CD4-positive, alpha-beta memory T cell (primary cell): Measurements from ENCODE around the gene CACNA1D. TPM values are rescaled to one million over a fixed set of nuclear protein-coding genes. Genes with fewer than 3 reads are reported as not detected.

ENCODE experiments used
- CTCF ChIA-PET: fragments of 350-600 bp; sonication (Branson Sonifier 250); formaldehyde crosslinking; loops from one replicate; lab custom pipeline; 2021; ENCODE audit warnings: inconsistent platforms; ENCODE audit not compliant: partially characterized antibody; lab: Charles Lee
- POLR2A ChIA-PET: fragments of 350-600 bp; sonication (Branson Sonifier 250); formaldehyde crosslinking; loops from one replicate; lab custom pipeline; 2021; ENCODE audit not compliant: partially characterized antibody; lab: Charles Lee
- DNase-seq, 5 donors: peaks; one replicate each; pipeline versions ENCODE4 v3.0.0 to v3.0.0-alpha.2; 2020 to 2022; ENCODE audit warnings: mixed read lengths in 1 of 5
- H3K27ac ChIP-seq: one replicate; pipeline ENCODE4 v1.7.0; 2013; ENCODE audit warnings: low read depth, low read length
- H3K27me3 ChIP-seq: 2 replicates; pipeline ENCODE4 v1.7.0; 2013; ENCODE audit warnings: mild to moderate bottlenecking, low read length, moderate library complexity; ENCODE audit not compliant: insufficient read depth
- H3K36me3 ChIP-seq: 2 replicates; pipeline ENCODE4 v1.7.0; 2013; ENCODE audit warnings: mild to moderate bottlenecking, low read length, moderate library complexity; ENCODE audit not compliant: insufficient read depth
- H3K4me1 ChIP-seq: 2 replicates; pipeline ENCODE4 v1.7.0; 2013; ENCODE audit warnings: mild to moderate bottlenecking, low read length, moderate library complexity; ENCODE audit not compliant: insufficient read depth
- H3K4me3 ChIP-seq, 2 donors: one replicate each; pipeline ENCODE4 v1.7.0; 2013; ENCODE audit warnings: low read length in 2 of 2, mild to moderate bottlenecking in 1 of 2
- H3K9me3 ChIP-seq, 2 donors: one replicate each; pipeline ENCODE4 v1.7.0; 2013; ENCODE audit warnings: low read length in 2 of 2, control low read depth in 1 of 2; ENCODE audit not compliant: control insufficient read depth in 1 of 2
- H3K27ac Mint-ChIP-seq, 7 donors: one replicate each; pipeline ENCODE4 v1.8.0; 2020 to 2021; ENCODE audit warnings: mixed read lengths in 7 of 7, mild to moderate bottlenecking in 6 of 7, inconsistent platforms in 3 of 7, moderate library complexity in 3 of 7
- H3K27me3 Mint-ChIP-seq, 2 donors: one replicate each; pipeline ENCODE4 v1.8.0; 2020 to 2021; ENCODE audit warnings: mixed read lengths in 2 of 2
- H3K36me3 Mint-ChIP-seq, 2 donors: one replicate each; pipeline ENCODE4 v1.8.0; 2020 to 2021; ENCODE audit warnings: mixed read lengths in 2 of 2, inconsistent platforms in 1 of 2, mild to moderate bottlenecking in 1 of 2
- H3K4me1 Mint-ChIP-seq, 4 donors: one replicate each; pipeline ENCODE4 v1.8.0; 2020 to 2021; ENCODE audit warnings: mixed read lengths in 4 of 4, mild to moderate bottlenecking in 1 of 4
- H3K4me3 Mint-ChIP-seq, 8 donors: one replicate each; pipeline ENCODE4 v1.8.0; 2020 to 2021; ENCODE audit warnings: mixed read lengths in 8 of 8, mild to moderate bottlenecking in 7 of 8, moderate library complexity in 6 of 8, inconsistent platforms in 3 of 8
- H3K9me3 Mint-ChIP-seq, 8 donors: one replicate each; pipeline ENCODE4 v1.8.0; 2020 to 2021; ENCODE audit warnings: mixed read lengths in 8 of 8, mild to moderate bottlenecking in 5 of 8, inconsistent platforms in 3 of 8, moderate library complexity in 1 of 8
- intact Hi-C: fragments of 100-400 bp; cut with micrococcal nuclease; formaldehyde crosslinking; loops from one replicate; pipeline ENCODE4 v1.15.1; 2023
- polyA plus RNA-seq, 2 donors: library from polyadenylated mRNA; unstranded; fragments of 300-500 nt; fragmentation: Illumina TruSeq; gene quantifications; one replicate each; pipeline ENCODE4 v1.2.3, GENCODE V29; 2021
- total RNA-seq, 2 experiments: library from RNA; stranded (reverse); gene quantifications; one replicate each; pipeline ENCODE4 v1.2.3, GENCODE V29; 2021

Gene CACNA1D
- total and polyA plus RNA-seq, 4 experiments from 2014 or later: 0.06 TPM; not detected in 3

DNA sequence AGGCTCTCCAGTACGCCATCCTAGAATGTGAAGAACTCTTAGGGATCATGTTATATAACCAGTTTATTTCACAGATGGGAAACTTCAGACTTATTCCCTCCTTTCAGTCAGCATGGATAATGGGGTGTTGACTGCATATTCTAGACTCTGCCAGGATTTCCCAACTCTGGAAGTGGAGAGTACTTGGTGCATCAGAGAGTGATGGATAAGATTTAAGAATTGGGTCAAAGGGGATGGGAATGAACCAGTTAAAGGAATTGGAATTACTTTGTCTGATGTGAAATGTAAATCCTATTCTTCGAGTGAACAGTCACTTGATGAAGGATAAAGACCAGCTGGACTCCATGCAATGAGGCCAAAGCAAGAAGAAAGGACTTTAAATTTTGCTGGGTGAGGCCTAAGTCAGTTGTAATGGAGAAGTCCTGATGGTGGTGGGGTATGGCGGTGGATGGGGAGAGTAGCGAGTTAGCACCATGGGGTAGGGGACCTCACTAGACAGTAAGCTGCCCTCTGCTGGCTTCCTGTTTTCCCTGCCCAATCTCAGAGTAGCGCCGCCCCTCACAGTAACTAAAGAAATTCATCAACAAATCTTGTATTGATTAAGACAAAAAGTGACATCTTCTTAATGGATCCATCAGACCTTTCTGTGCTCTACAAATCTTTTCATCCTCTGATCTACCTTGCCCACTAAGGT is 7.3 kb upstream of the CACNA1D start:
- no peak for DNase-seq
- Histone ChIP-seq H3K27me3 (peaks cover 6% of the 10 kb centered on the region), H3K4me3 (no peak overlapping the region), H3K9me3 (no peaks in the 10 kb centered on the region), H3K27ac (no peak overlapping the region), H3K36me3 (no peaks in the 10 kb centered on the region), H3K4me1 (no peaks in the 10 kb centered on the region)
- ChIA-PET POLR2A (no interaction called here), CTCF (no interaction called here)
- H3K27ac Mint-ChIP-seq: no peak overlapping the region
- peaks cover 0 to 3% (median 1%) of the 10 kb centered on the region in 4 donors for H3K4me1 Mint-ChIP-seq
- H3K9me3 Mint-ChIP-seq: peaks cover 0 to 2% (median 0%) of the 10 kb centered on the region in 8 donors
- intact Hi-C loops: no loop called here
- H3K4me3 Mint-ChIP-seq: no peak overlapping the region
- H3K27me3 Mint-ChIP-seq: peaks cover 17 to 25% of the 10 kb centered on the region in 2 donors
- H3K36me3 Mint-ChIP-seq: no peaks in the 10 kb centered on the region

DNA sequence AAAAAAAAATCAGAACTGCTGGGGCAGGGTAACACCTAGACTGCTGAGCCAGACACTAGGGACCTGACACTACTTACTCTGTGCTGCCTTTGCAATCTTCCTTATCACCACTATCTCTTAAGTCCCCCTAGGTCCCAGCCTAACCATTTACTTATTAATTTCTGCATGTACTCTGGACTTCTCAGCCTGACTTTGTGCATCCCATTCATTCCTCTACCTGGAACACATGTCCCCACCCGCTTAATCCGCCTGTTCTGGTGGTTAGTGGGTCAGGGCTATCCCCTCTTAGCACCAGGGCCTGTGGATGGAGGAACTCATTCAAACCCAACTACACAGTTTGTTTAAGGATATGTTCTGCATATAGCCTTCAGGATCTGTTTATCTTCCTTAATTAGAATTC is 5.0 kb upstream of the CACNA1D start:
- peaks cover 6% of the 10 kb centered on the region for H3K27me3 ChIP-seq
- H3K36me3 ChIP-seq: no peaks in the 10 kb centered on the region
- ChIA-PET POLR2A (no interaction called here), CTCF (no interaction called here)
- no peaks in the 10 kb centered on the region for H3K9me3 ChIP-seq
- peaks cover 0 to 2% (median 0%) of the 10 kb centered on the region in 8 donors for H3K9me3 Mint-ChIP-seq
- H3K27ac Mint-ChIP-seq: no peak overlapping the region
- H3K36me3 Mint-ChIP-seq: no peaks in the 10 kb centered on the region
- DNase-seq: no peak
- no peak overlapping the region for H3K27ac ChIP-seq
- no peak overlapping the region for H3K4me3 Mint-ChIP-seq
- H3K4me3 ChIP-seq: no peak overlapping the region
- intact Hi-C loops: no loop called here
- peaks cover 26 to 36% of the 10 kb centered on the region in 2 donors for H3K27me3 Mint-ChIP-seq
- H3K4me1 ChIP-seq: peaks cover 6% of the 10 kb centered on the region
- peaks cover 4 to 9% (median 5%) of the 10 kb centered on the region in 4 donors for H3K4me1 Mint-ChIP-seq

DNA sequence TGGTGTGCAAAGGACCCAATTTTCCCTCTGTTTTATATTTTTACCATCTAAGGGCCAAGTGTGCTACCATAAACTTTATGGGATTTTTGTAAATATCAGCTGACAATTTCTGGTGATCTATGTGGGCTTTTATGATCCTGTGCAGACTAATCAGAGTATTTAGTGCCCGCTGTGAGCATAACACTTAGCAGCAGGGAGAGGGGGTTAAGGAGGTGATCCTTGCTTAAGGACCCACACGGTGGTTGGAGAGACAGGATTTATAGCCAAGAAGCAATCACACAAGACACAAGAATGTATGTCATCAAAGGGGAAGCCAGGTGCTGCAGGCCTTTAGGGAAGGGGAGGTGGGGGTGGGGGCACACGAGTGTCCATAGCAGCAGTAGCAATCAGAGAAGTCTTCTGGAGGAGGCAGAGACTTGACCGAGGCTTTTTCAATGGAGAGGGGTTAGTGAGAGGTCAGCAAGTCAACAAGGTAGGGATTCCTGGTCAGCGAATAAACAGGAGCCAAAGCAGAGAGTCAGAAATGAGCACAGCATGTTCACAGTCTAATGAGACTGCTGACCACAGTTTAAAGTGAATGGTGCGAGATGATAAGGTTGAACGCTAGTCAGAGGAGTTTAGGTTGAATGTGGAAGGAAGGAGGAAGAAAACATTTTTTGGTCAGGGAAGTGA is 4.5 kb upstream of the CACNA1D start:
- Mint-ChIP-seq H3K36me3 (no peaks in the 10 kb centered on the region), H3K9me3 (peaks cover 0 to 2% (median 0%) of the 10 kb centered on the region in 8 donors), H3K27ac (no peak overlapping the region), H3K27me3 (peaks cover 24 to 32% of the 10 kb centered on the region in 2 donors), H3K4me1 (peaks cover 5 to 9% (median 5%) of the 10 kb centered on the region in 4 donors), H3K4me3 (peak overlapping the region in 1 of 8 donors; percentile 3)
- Histone ChIP-seq H3K36me3 (no peaks in the 10 kb centered on the region), H3K27me3 (peaks cover 6% of the 10 kb centered on the region), H3K4me3 (no peak overlapping the region), H3K9me3 (no peaks in the 10 kb centered on the region), H3K4me1 (peaks cover 6% of the 10 kb centered on the region), H3K27ac (no peak overlapping the region)
- intact Hi-C loops: no loop called here
- DNase-seq: no peak
- ChIA-PET CTCF (interaction anchor here (1.2 kb wide), 1 partner anchor 8 kb away, joined by 3 read pairs; no protein-coding TSS in a partner anchor), POLR2A (no interaction called here)

DNA sequence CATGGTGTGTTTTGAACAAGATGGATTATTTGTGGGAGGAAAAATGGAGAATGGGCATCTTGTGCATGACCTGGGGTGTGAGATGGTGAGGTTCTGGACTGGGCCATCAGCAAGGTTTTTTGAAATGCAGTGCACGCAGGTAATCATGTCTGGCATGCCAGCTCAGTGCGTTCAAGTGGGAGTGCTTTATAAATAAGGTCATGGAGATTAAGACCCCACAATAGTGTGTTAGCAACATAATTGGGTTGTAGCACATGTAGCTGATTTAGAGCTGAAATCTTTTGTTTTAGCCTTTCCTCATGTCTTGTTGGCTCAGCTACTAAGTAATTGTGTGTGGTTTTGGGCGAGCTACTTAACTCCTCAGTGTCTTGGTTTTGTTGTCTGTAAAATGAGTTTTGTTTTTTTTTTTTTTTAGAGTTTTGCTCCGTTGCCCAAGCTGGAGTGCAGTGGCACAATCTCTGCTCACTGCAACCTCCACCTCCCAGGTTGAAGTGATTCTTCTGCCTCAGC is 3.9 kb upstream of the CACNA1D start:
- Mint-ChIP-seq H3K4me3 (no peak overlapping the region), H3K4me1 (peaks cover 5 to 13% (median 8%) of the 10 kb centered on the region in 4 donors), H3K36me3 (no peaks in the 10 kb centered on the region), H3K9me3 (peaks cover 0 to 2% (median 0%) of the 10 kb centered on the region in 8 donors), H3K27ac (no peak overlapping the region), H3K27me3 (peaks cover 27 to 33% of the 10 kb centered on the region in 2 donors)
- Histone ChIP-seq H3K4me3 (no peak overlapping the region), H3K27ac (no peak overlapping the region), H3K27me3 (peaks cover 6% of the 10 kb centered on the region), H3K4me1 (peaks cover 8% of the 10 kb centered on the region), H3K9me3 (no peaks in the 10 kb centered on the region), H3K36me3 (no peaks in the 10 kb centered on the region)
- intact Hi-C loops: no loop called here
- no peak for DNase-seq
- CTCF ChIA-PET: interaction anchor here (1.2 kb wide), 1 partner anchor 9 kb away, joined by 3 read pairs; no protein-coding TSS in a partner anchor
- POLR2A ChIA-PET: no interaction called here

DNA sequence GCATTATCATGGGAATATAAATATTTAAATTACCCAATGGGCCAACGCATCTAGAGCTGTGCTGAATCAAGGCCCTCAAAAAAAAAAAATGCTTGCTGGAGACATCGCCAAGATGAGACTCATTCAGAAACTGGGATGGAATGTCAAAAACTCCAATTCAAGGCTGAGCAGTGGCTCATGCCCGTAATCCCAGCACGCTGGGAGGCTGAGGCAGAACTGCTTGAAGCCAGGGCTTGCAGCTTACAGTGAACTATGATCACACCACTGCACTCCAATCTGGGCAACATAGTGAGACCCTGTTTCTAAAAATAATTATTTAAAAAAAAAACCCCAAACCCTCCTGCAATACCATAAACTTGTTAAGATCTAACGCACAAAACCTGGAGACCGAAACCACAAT is 3.1 kb upstream of the CACNA1D start:
- intact Hi-C loops: no loop called here
- Histone ChIP-seq H3K27me3 (peaks cover 6% of the 10 kb centered on the region), H3K4me3 (no peak overlapping the region), H3K4me1 (peaks cover 10% of the 10 kb centered on the region), H3K9me3 (no peaks in the 10 kb centered on the region), H3K36me3 (no peaks in the 10 kb centered on the region), H3K27ac (no peak overlapping the region)
- Mint-ChIP-seq H3K27ac (no peak overlapping the region), H3K36me3 (no peaks in the 10 kb centered on the region), H3K4me1 (peaks cover 4 to 19% (median 11%) of the 10 kb centered on the region in 4 donors), H3K27me3 (peaks cover 30 to 37% of the 10 kb centered on the region in 2 donors), H3K4me3 (no peak overlapping the region), H3K9me3 (peaks cover 0 to 2% (median 0%) of the 10 kb centered on the region in 8 donors)
- CTCF ChIA-PET: interaction anchor here (1.2 kb wide), 1 partner anchor 9 kb away, joined by 3 read pairs; no protein-coding TSS in a partner anchor
- POLR2A ChIA-PET: no interaction called here
- no peak for DNase-seq

DNA sequence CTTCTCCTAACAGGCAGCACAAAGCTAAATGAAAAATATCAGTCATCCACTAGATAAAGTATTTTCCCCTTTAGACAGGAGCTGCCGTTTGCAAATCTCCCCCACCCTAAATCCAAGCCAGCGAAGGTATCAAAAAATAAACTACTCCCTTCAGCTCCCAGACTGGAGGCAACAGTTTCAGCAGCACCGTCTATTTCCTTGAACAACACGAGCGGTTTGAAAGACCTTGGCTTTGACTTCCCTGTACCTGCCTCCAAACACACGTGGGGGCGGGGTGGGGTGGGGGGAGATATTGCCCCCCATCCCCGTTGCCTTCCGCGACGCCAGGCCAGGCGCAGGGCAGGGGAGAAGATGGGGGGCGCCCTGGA is 832 bp upstream of the CACNA1D start:
- H3K4me1 ChIP-seq: peaks cover 10% of the 10 kb centered on the region
- no peaks in the 10 kb centered on the region for H3K36me3 ChIP-seq
- no peak overlapping the region for H3K27ac ChIP-seq
- intact Hi-C loops: no loop called here
- no peak overlapping the region for H3K4me3 ChIP-seq
- no peaks in the 10 kb centered on the region for H3K9me3 ChIP-seq
- no peak for DNase-seq
- ChIA-PET POLR2A (no interaction called here), CTCF (interaction anchor here (0.7 kb wide), 1 partner anchor 10 kb away, joined by 3 read pairs; no protein-coding TSS in a partner anchor)
- no peaks in the 10 kb centered on the region for H3K9me3 Mint-ChIP-seq
- peaks cover 6 to 23% (median 14%) of the 10 kb centered on the region in 4 donors for H3K4me1 Mint-ChIP-seq
- H3K27ac Mint-ChIP-seq: no peak overlapping the region
- H3K4me3 Mint-ChIP-seq: peak overlapping the region; percentile 46 to 78 (median 62)
- no peaks in the 10 kb centered on the region for H3K36me3 Mint-ChIP-seq
- peaks cover 16% of the 10 kb centered on the region for H3K27me3 ChIP-seq
- peaks cover 42 to 55% of the 10 kb centered on the region in 2 donors for H3K27me3 Mint-ChIP-seq

DNA sequence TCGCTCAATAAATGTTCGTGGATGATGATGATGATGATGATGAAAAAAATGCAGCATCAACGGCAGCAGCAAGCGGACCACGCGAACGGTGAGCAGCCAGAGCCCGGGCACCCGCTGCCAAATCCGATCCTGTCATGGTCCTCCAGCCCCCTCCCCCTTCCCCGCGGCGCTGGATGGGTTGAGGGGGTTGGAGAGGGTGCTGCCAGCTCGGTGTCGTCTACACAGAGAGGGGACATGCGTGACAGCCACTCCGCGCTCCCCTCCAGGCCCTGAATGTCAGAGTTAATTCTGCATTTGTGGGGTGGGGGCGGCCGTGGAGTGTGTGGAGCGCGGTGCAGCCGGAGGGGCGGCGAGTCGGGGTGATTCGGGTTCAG is 722 bp downstream of the CACNA1D start:
- intact Hi-C loops: no loop called here
- CTCF ChIA-PET: no interaction called here
- Mint-ChIP-seq H3K27me3 (peaks cover 43 to 56% of the 10 kb centered on the region in 2 donors), H3K4me1 (peaks cover 6 to 23% (median 14%) of the 10 kb centered on the region in 4 donors), H3K9me3 (no peaks in the 10 kb centered on the region), H3K4me3 (peak overlapping the region in 7 of 8 donors; percentile 8 to 69 (median 48)), H3K36me3 (no peaks in the 10 kb centered on the region), H3K27ac (no peak overlapping the region)
- peaks cover 10% of the 10 kb centered on the region for H3K4me1 ChIP-seq
- H3K4me3 ChIP-seq: no peak overlapping the region
- H3K36me3 ChIP-seq: no peaks in the 10 kb centered on the region
- H3K9me3 ChIP-seq: no peaks in the 10 kb centered on the region
- H3K27ac ChIP-seq: no peak overlapping the region
- POLR2A ChIA-PET: no interaction called here
- H3K27me3 ChIP-seq: peaks cover 12% of the 10 kb centered on the region
- DNase-seq: no peak
